ENCODE data around the gene IFNGR2. TPM values are rescaled to one million over a fixed set of nuclear protein-coding genes. Genes with fewer than 3 reads are reported as not detected.

Gene IFNGR2
- total and polyA plus RNA-seq, 2 of the 8 experiments (the other 6 are each of a cell fraction or from before 2014, with no cell fraction given): 36.0 to 46.4 TPM

GRCh38 chr21:33388188-33388587 is 15.0 kb upstream of the IFNGR2 start (continued):
- TF ChIP-seq CBX8 (IDR thresholded peaks at IDR 0.05; ENCODE audit: borderline replicate concordance, low read depth, low read length): no peak
